Fibroblast of lung (primary cell): ENCODE results near the gene MYPOP. TPM values are rescaled to one million over a fixed set of nuclear protein-coding genes. Genes with fewer than 3 reads are reported as not detected.

Source experiments
- DNase-seq, 2 donors: peaks; one replicate each; pipeline versions ENCODE4 v3.0.0 to v3.0.0-alpha.2; 2010; ENCODE audit warnings: low read depth in 2 of 2
- H2AFZ ChIP-seq: 2 replicates; pipeline ENCODE4 v1.5.1; 2012; ENCODE audit warnings: low read length, control low read depth, inconsistent platforms
- H3K27ac ChIP-seq: 2 replicates; pipeline ENCODE4 v1.5.1; 2011; ENCODE audit warnings: low read length, control low read depth; ENCODE audit not compliant: insufficient read depth
- H3K27me3 ChIP-seq: 2 replicates; pipeline ENCODE4 v1.5.1; 2011; ENCODE audit warnings: mild to moderate bottlenecking, low read length; ENCODE audit not compliant: control insufficient read depth, insufficient read depth
- H3K36me3 ChIP-seq: 2 replicates; pipeline ENCODE4 v1.5.1; 2011; ENCODE audit warnings: low read length; ENCODE audit not compliant: control insufficient read depth, insufficient read depth
- H3K4me1 ChIP-seq: 2 replicates; pipeline ENCODE4 v1.5.1; 2011; ENCODE audit warnings: low read length; ENCODE audit not compliant: control insufficient read depth, insufficient read depth; ENCODE audit errors: extremely low read depth
- H3K4me2 ChIP-seq: 2 replicates; pipeline ENCODE4 v1.5.1; 2011; ENCODE audit warnings: low read length, control low read depth; ENCODE audit not compliant: insufficient read depth; ENCODE audit errors: extremely low read depth
- H3K4me3 ChIP-seq, 4 experiments: fragments of 200-600 bp in 1 of 4; sonication (generic) in 1 of 4; replicated peaks in 1 of 4; 2 replicates each; pipeline ENCODE4 v1.5.1; 2011 to 2016; ENCODE audit warnings: low read length in 4 of 4, low read depth in 3 of 4, mild to moderate bottlenecking in 3 of 4, control low read depth in 2 of 4, inconsistent platforms in 1 of 4, mixed read lengths in 1 of 4; ENCODE audit not compliant: insufficient read depth in 1 of 4; ENCODE audit errors: control extremely low read depth in 1 of 4
- H3K79me2 ChIP-seq: 2 replicates; pipeline ENCODE4 v1.5.1; 2012; ENCODE audit warnings: mild to moderate bottlenecking, low read length, inconsistent platforms; ENCODE audit not compliant: control insufficient read depth, insufficient read depth
- H3K9ac ChIP-seq: 2 replicates; pipeline ENCODE4 v1.5.1; 2011; ENCODE audit warnings: mild to moderate bottlenecking, low read length, control low read depth; ENCODE audit not compliant: insufficient read depth
- H3K9me3 ChIP-seq: 2 replicates; pipeline ENCODE4 v1.5.1; 2012; ENCODE audit warnings: low read depth, low read length; ENCODE audit not compliant: control insufficient read depth, insufficient read depth
- H4K20me1 ChIP-seq: 2 replicates; pipeline ENCODE4 v1.5.1; 2011; ENCODE audit warnings: low read length; ENCODE audit not compliant: control insufficient read depth, insufficient read depth; ENCODE audit errors: extremely low read depth
- CTCF ChIP-seq, 2 donors: IDR thresholded peaks in 1 of 2; conservative IDR thresholded peaks in 1 of 2; 1 replicate in 1 of 2; 2 replicates in 1 of 2; pipeline ENCODE4 v1.5.1; 2011 to 2012; ENCODE audit warnings: low read length in 2 of 2, control low read depth in 1 of 2, inconsistent platforms in 1 of 2, low read depth in 1 of 2, mild to moderate bottlenecking in 1 of 2
- EZH2 ChIP-seq: IDR thresholded peaks from 2 replicates; pipeline ENCODE4 v1.5.1; 2012; ENCODE audit warnings: low read length, control low read depth, mild to moderate bottlenecking; ENCODE audit errors: missing control alignments
- polyA plus RNA-seq, 2 donors: library from polyadenylated mRNA; depleted of rRNA in 1 of 2; stranded (reverse) in 1 of 2; unstranded in 1 of 2; fragments of >200 nt; gene quantifications; 2 replicates each; pipeline ENCODE4 v1.2.1, GENCODE V29; 2011 to 2012; ENCODE audit warnings: missing spikeins in 1 of 2
- total RNA-seq: library from RNA; depleted of rRNA; stranded (reverse); fragments of >200 nt; gene quantifications from 2 replicates; pipeline ENCODE4 v1.2.1, GENCODE V29; 2014

The MYPOP gene
- total and polyA plus RNA-seq, 2 donors (not counting 1 experiment from before 2014, with no cell fraction given), result 0.81 to 1.3 TPM

DNA sequence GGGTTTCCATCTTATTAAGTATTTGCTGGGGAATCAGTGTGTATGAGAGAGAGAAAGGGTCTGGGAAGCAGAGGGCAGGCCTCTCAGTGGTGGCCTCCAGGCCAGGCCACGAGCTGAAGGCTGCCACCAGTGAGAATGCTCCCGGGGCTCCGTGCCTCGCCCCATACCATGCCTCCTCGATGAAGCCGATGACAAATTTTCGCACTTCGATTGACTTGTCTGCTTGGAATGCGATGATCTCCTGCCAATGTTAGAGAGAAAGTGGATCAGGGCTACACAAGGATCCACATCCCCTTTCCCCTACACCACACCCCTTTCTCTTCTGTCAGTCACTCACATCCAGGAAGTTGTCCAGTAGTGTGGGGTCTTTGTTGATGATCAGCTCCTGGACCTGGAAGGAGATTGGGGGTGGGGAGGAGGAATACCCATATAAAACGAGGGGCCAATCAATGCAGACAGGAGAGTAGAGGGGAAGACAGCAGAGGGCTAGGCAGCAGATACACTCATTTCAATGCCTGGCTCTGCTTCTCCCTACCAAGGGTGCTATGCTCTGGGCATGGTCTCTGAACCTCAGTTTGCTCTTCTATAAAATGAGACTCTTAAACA lies 50.2 kb downstream of the MYPOP start:
- Histone ChIP-seq H4K20me1 (no peaks in the 10 kb centered on the region), H3K4me1 (no peaks in the 10 kb centered on the region), H3K4me3 (no peak overlapping the region), H3K27ac (no peak overlapping the region), H3K9ac (no peak overlapping the region), H3K9me3 (no peaks in the 10 kb centered on the region), H3K4me2 (no peak overlapping the region), H3K79me2 (peaks cover 9% of the 10 kb centered on the region), H3K27me3 (no peaks in the 10 kb centered on the region), H3K36me3 (peaks cover 42% of the 10 kb centered on the region), H2AFZ (no peak overlapping the region)
- TF ChIP-seq EZH2 (no peak), CTCF (conservative IDR thresholded peaks at IDR 0.05 in 1 of 2, IDR thresholded peaks at IDR 0.05 in 1 of 2; ENCODE audit: low read depth in 1 of 2, low read length in 2 of 2) (no peak)
- peak in 1 of 2 donors; percentile 40 for DNase-seq

GRCh38 chr19:45848922-45849321 lies 53.5 kb downstream of the MYPOP start:
- Histone ChIP-seq H3K4me3 (no peak overlapping the region), H3K4me1 (no peaks in the 10 kb centered on the region), H3K9me3 (no peaks in the 10 kb centered on the region), H2AFZ (no peak overlapping the region), H3K27me3 (no peaks in the 10 kb centered on the region), H3K36me3 (peaks cover 39% of the 10 kb centered on the region), H3K27ac (no peak overlapping the region), H3K4me2 (no peak overlapping the region), H3K9ac (no peak overlapping the region), H4K20me1 (no peaks in the 10 kb centered on the region), H3K79me2 (no peaks in the 10 kb centered on the region)
- no peak for DNase-seq
- no peak for TF ChIP-seq EZH2
- TF ChIP-seq CTCF (conservative IDR thresholded peaks at IDR 0.05 in 1 of 2, IDR thresholded peaks at IDR 0.05 in 1 of 2; ENCODE audit: low read depth in 1 of 2, low read length in 2 of 2), result peak; percentile 5 to 44

- H3K4me3 ChIP-seq, result no peak overlapping the region
- H3K9me3 ChIP-seq, result no peaks in the 10 kb centered on the region
- no peak for DNase-seq
- H3K36me3 ChIP-seq, result peaks cover 36% of the 10 kb centered on the region
- H3K27me3 ChIP-seq, result no peaks in the 10 kb centered on the region
- H3K4me1 ChIP-seq, result no peaks in the 10 kb centered on the region
- TF ChIP-seq CTCF (conservative IDR thresholded peaks at IDR 0.05 in 1 of 2, IDR thresholded peaks at IDR 0.05 in 1 of 2; ENCODE audit: low read depth in 1 of 2, low read length in 2 of 2), result no peak
- no peak for TF ChIP-seq EZH2
- H2AFZ ChIP-seq, result no peak overlapping the region
- no peak overlapping the region for H3K9ac ChIP-seq
- H3K79me2 ChIP-seq, result no peaks in the 10 kb centered on the region
- no peak overlapping the region for H3K27ac ChIP-seq
- no peaks in the 10 kb centered on the region for H4K20me1 ChIP-seq
- H3K4me2 ChIP-seq, result no peak overlapping the region
Measured at GRCh38 chr19:45847663-45848062, 54.8 kb downstream of the MYPOP start.
